GM12878 (cell line): ENCODE results near the gene NKAIN2. TPM values are rescaled to one million over a fixed set of nuclear protein-coding genes. Genes with fewer than 3 reads are reported as not detected.

Experiments
- MTA2 ChIP-seq: fragments of 450-650 bp; IDR thresholded peaks from 2 replicates; pipeline ENCODE4 v1.6.1; 2016; ENCODE audit warnings: low read depth, mild to moderate bottlenecking, moderate library complexity
- SIX5 ChIP-seq: IDR thresholded peaks from 2 replicates; pipeline ENCODE4 v1.6.1; 2011; ENCODE audit warnings: mild to moderate bottlenecking, low read depth, low read length, moderate library complexity; ENCODE audit not compliant: severe bottlenecking
- SPI1 ChIP-seq: IDR thresholded peaks from 2 replicates; pipeline ENCODE4 v1.6.1; 2011; ENCODE audit warnings: low read depth, mild to moderate bottlenecking, low read length, moderate library complexity, borderline replicate concordance; ENCODE audit not compliant: insufficient read depth
- polyA plus RNA-seq, 11 experiments: library from polyadenylated mRNA; depleted of rRNA in 4 of 11; unstranded in 6 of 11; stranded (reverse) in 5 of 11; fragments of >200 nt; fragmentation: Nextera tagmentation in 4 of 11; fragmentation: Illumina TruSeq in 1 of 11; extraction: Ambion mirVana in 4 of 11; extraction: Trizol in 1 of 11; gene quantifications; 1 replicate in 1 of 11; 2 replicates in 10 of 11; pipeline versions ENCODE4 v1.2.1 to v1.2.3, GENCODE V29; 2011 to 2016; ENCODE audit warnings: inconsistent platforms in 2 of 11, missing spikeins in 2 of 11, low read depth in 1 of 11
- total RNA-seq, 4 experiments: library from RNA; depleted of rRNA in 3 of 4; stranded (reverse); fragments of >200 nt in 3 of 4; fragmentation: Illumina TruSeq in 1 of 4; extraction: Trizol in 1 of 4; gene quantifications; 2 replicates each; pipeline versions ENCODE4 v1.2.1 to v1.2.3, GENCODE V29; 2013 to 2021
- TF ChIP-seq, protein P1 (sequence below): fragments of 450-650 bp; formaldehyde crosslinking; IDR thresholded peaks from 2 replicates; pipeline ENCODE4 v1.4.0; 2022; ENCODE audit warnings: mild to moderate bottlenecking, moderate library complexity
- TF ChIP-seq, protein P2 (sequence below): fragments of 450-650 bp; IDR thresholded peaks from 2 replicates; pipeline ENCODE4 v1.6.1; 2017; ENCODE audit warnings: low read depth, mild to moderate bottlenecking, moderate library complexity
- TF ChIP-seq, protein P3 (sequence below): fragments of 450-650 bp; IDR thresholded peaks from 2 replicates; pipeline ENCODE4 v1.6.1; 2016; ENCODE audit warnings: mild to moderate bottlenecking

NKAIN2 gene
- total and polyA plus RNA-seq, 10 of the 15 experiments (the other 5 are each of a cell fraction or from before 2014, with no cell fraction given), result not detected

DNA sequence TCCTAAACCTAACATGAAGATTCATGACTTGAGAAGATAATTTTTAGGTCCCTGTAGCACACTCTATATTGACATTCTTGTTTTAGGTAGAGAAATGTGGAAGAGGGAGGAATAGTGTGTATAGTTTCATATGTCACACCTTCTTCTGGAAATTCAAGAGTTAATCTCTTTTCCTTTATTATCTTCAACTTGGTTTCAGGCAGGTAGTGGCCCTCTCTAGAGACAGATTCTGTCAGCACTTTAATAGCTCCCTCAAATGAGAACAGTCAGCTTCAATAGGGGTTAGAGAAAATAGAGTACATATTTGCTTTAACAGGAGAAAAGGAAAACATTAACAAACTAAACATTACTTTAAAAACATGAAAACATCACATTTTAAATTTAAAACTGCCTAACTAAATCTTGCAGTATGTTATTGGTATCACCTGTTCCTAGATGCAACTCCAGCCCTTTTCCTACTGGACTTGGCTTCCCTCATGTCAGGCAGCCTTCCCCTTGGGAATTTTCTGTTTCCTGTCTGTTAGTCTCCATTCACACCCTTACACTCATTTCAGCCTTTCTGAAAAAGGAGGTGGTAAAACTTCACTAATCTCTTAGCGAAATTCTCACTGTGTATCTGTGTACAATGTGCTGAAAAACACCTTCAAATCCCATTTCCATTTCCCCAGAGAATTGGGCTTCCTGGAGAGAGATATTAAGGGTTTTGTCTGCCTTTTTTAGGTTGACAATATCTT lies 966.3 kb downstream of the NKAIN2 start (continued):
- TF ChIP-seq, protein P1, sequence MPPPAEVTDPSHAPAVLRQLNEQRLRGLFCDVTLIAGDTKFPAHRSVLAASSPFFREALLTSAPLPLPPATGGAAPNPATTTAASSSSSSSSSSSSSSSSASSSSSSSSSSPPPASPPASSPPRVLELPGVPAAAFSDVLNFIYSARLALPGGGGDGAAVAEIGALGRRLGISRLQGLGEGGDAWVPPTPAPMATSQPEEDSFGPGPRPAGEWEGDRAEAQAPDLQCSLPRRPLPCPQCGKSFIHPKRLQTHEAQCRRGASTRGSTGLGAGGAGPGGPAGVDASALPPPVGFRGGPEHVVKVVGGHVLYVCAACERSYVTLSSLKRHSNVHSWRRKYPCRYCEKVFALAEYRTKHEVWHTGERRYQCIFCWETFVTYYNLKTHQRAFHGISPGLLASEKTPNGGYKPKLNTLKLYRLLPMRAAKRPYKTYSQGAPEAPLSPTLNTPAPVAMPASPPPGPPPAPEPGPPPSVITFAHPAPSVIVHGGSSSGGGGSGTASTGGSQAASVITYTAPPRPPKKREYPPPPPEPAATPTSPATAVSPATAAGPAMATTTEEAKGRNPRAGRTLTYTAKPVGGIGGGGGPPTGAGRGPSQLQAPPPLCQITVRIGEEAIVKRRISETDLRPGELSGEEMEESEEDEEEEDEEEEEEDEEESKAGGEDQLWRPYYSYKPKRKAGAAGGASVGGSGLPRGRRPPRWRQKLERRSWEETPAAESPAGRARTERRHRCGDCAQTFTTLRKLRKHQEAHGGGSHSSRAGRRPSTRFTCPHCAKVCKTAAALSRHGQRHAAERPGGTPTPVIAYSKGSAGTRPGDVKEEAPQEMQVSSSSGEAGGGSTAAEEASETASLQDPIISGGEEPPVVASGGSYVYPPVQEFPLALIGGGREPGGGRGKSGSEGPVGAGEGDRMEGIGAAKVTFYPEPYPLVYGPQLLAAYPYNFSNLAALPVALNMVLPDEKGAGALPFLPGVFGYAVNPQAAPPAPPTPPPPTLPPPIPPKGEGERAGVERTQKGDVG (CRISPR knock-in tag), result no peak
- TF ChIP-seq, protein P2, sequence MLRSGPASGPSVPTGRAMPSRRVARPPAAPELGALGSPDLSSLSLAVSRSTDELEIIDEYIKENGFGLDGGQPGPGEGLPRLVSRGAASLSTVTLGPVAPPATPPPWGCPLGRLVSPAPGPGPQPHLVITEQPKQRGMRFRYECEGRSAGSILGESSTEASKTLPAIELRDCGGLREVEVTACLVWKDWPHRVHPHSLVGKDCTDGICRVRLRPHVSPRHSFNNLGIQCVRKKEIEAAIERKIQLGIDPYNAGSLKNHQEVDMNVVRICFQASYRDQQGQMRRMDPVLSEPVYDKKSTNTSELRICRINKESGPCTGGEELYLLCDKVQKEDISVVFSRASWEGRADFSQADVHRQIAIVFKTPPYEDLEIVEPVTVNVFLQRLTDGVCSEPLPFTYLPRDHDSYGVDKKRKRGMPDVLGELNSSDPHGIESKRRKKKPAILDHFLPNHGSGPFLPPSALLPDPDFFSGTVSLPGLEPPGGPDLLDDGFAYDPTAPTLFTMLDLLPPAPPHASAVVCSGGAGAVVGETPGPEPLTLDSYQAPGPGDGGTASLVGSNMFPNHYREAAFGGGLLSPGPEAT, result no peak
- no peak for TF ChIP-seq MTA2
- TF ChIP-seq SPI1, result no peak
- TF ChIP-seq, protein P3, sequence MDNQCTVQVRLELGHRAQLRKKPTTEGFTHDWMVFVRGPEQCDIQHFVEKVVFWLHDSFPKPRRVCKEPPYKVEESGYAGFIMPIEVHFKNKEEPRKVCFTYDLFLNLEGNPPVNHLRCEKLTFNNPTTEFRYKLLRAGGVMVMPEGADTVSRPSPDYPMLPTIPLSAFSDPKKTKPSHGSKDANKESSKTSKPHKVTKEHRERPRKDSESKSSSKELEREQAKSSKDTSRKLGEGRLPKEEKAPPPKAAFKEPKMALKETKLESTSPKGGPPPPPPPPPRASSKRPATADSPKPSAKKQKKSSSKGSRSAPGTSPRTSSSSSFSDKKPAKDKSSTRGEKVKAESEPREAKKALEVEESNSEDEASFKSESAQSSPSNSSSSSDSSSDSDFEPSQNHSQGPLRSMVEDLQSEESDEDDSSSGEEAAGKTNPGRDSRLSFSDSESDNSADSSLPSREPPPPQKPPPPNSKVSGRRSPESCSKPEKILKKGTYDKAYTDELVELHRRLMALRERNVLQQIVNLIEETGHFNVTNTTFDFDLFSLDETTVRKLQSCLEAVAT, result no peak
- no peak for TF ChIP-seq SIX5
